ENCODE data around the gene NMUR1.

NMUR1 gene

GRCh38 chr2:231568098-231568784 is 38.0 kb upstream of the NMUR1 start:
- no peak overlapping the region for H3K4me2 ChIP-seq (ENCODE audit: low read depth, low read length)
- H3K9ac ChIP-seq (ENCODE audit: low read length), result no peak overlapping the region
- H3F3A ChIP-seq (ENCODE audit: insufficient read depth, low read length), result no peaks in the 10 kb centered on the region
- H3K4me1 ChIP-seq (ENCODE audit: low read length), result no peaks in the 10 kb centered on the region
- H2AFZ ChIP-seq (ENCODE audit: low read length), result no peak overlapping the region
- no peaks in the 10 kb centered on the region for H3K79me2 ChIP-seq (ENCODE audit: low read length)
- no peak overlapping the region for H3K27ac ChIP-seq (ENCODE audit: low read length)
- no peak overlapping the region for H3K4me3 ChIP-seq (ENCODE audit: low read length)
- no peaks in the 10 kb centered on the region for H3K9me2 ChIP-seq (replicated peaks; ENCODE audit: insufficient read depth, low read length)
- DNase-seq, result no peak
- no peaks in the 10 kb centered on the region for H4K20me1 ChIP-seq (ENCODE audit: insufficient read depth, low read length)
- no peaks in the 10 kb centered on the region for H3K27me3 ChIP-seq (replicated peaks; ENCODE audit: insufficient read depth, low read length)
- no peaks in the 10 kb centered on the region for H3K36me3 ChIP-seq (replicated peaks; ENCODE audit: insufficient read depth, low read length)
- TF ChIP-seq EZH2 (optimal IDR thresholded peaks at IDR 0.05; ENCODE audit: low read depth, low read length) (no peak), EZH2phosphoT487 (IDR thresholded peaks at IDR 0.05; ENCODE audit: low read length) (no peak), CTCF (IDR thresholded peaks at IDR 0.05; ENCODE audit: low read length) (no peak)
- no peaks in the 10 kb centered on the region for H3K9me3 ChIP-seq (replicated peaks; ENCODE audit: insufficient read depth, low read length)

GRCh38 chr2:231567159-231567558 is 36.9 kb upstream of the NMUR1 start:
- Histone ChIP-seq H3K9ac (ENCODE audit: low read length) (no peak overlapping the region), H3K27me3 (replicated peaks; ENCODE audit: insufficient read depth, low read length) (no peaks in the 10 kb centered on the region), H3K36me3 (replicated peaks; ENCODE audit: insufficient read depth, low read length) (no peaks in the 10 kb centered on the region), H3K4me2 (ENCODE audit: low read depth, low read length) (no peak overlapping the region), H3K27ac (ENCODE audit: low read length) (no peak overlapping the region), H3F3A (ENCODE audit: insufficient read depth, low read length) (no peaks in the 10 kb centered on the region), H3K9me2 (replicated peaks; ENCODE audit: insufficient read depth, low read length) (no peaks in the 10 kb centered on the region), H3K4me1 (ENCODE audit: low read length) (no peaks in the 10 kb centered on the region), H3K79me2 (ENCODE audit: low read length) (no peaks in the 10 kb centered on the region), H3K4me3 (ENCODE audit: low read length) (no peak overlapping the region), H3K9me3 (replicated peaks; ENCODE audit: insufficient read depth, low read length) (no peaks in the 10 kb centered on the region), H4K20me1 (ENCODE audit: insufficient read depth, low read length) (no peaks in the 10 kb centered on the region), H2AFZ (ENCODE audit: low read length) (no peak overlapping the region)
- TF ChIP-seq CTCF (IDR thresholded peaks at IDR 0.05; ENCODE audit: low read length), result no peak
- TF ChIP-seq EZH2 (optimal IDR thresholded peaks at IDR 0.05; ENCODE audit: low read depth, low read length), result no peak
- TF ChIP-seq EZH2phosphoT487 (IDR thresholded peaks at IDR 0.05; ENCODE audit: low read length), result no peak
- no peak for DNase-seq

- Histone ChIP-seq H3K9me3 (replicated peaks; ENCODE audit: insufficient read depth, low read length) (no peaks in the 10 kb centered on the region), H3K27ac (ENCODE audit: low read length) (no peak overlapping the region), H2AFZ (ENCODE audit: low read length) (no peak overlapping the region), H3K36me3 (replicated peaks; ENCODE audit: insufficient read depth, low read length) (no peaks in the 10 kb centered on the region), H3F3A (ENCODE audit: insufficient read depth, low read length) (no peaks in the 10 kb centered on the region), H3K4me3 (ENCODE audit: low read length) (no peak overlapping the region), H3K79me2 (ENCODE audit: low read length) (no peaks in the 10 kb centered on the region), H3K9ac (ENCODE audit: low read length) (no peak overlapping the region), H4K20me1 (ENCODE audit: insufficient read depth, low read length) (no peaks in the 10 kb centered on the region), H3K4me2 (ENCODE audit: low read depth, low read length) (no peak overlapping the region), H3K27me3 (replicated peaks; ENCODE audit: insufficient read depth, low read length) (no peaks in the 10 kb centered on the region), H3K9me2 (replicated peaks; ENCODE audit: insufficient read depth, low read length) (no peaks in the 10 kb centered on the region), H3K4me1 (ENCODE audit: low read length) (no peaks in the 10 kb centered on the region)
- no peak for TF ChIP-seq EZH2 (optimal IDR thresholded peaks at IDR 0.05; ENCODE audit: low read depth, low read length)
- no peak for TF ChIP-seq CTCF (IDR thresholded peaks at IDR 0.05; ENCODE audit: low read length)
- no peak for TF ChIP-seq EZH2phosphoT487 (IDR thresholded peaks at IDR 0.05; ENCODE audit: low read length)
- DNase-seq, result no peak
These were observed 35.8 kb upstream of the NMUR1 start for GRCh38 chr2:231565887-231566594.
